K562 (cell line): ENCODE results near the gene PGP. TPM values are rescaled to one million over a fixed set of nuclear protein-coding genes. Genes with fewer than 3 reads are reported as not detected.
A peak's percentile ranks its signal among the peaks of the same experiment; 100 is the strongest.

Source experiments
- ATAC-seq: fragments of 200-7000 bp; cut with Tn5 transposase; 3 replicates; pipeline ENCODE4 v1.9.1; 2020; ENCODE audit warnings: moderate library complexity
- BruUV-seq: library from RNA; stranded (reverse); fragments of 400-500 nt; replicated peaks from 2 replicates; lab custom pipeline; 2021; lab: Mats Ljungman, UMichigan
- CTCF ChIA-PET: fragments of 300-600 bp; formaldehyde crosslinking; extraction: SDS; loops from one replicate; lab custom pipeline; 2021; ENCODE audit warnings: low intra/inter-chr PET ratio; lab: Yijun Ruan, JAX
- POLR2A ChIA-PET: fragments of 300-600, 350-650 bp; sonication (Branson Sonifier 250); formaldehyde crosslinking; extraction: SDS; loops from one replicate; lab custom pipeline; 2021; ENCODE audit warnings: antibody characterized with exemption, inconsistent platforms; lab: Yijun Ruan, JAX
- DNase-seq, 4 experiments: peaks; one replicate each; pipeline versions ENCODE4 v3.0.0 to v3.0.0-alpha.2; 2011 to 2018; ENCODE audit warnings: low spot score in 3 of 4, mixed read lengths in 3 of 4; ENCODE audit errors: extremely low read depth in 1 of 4
- FAIRE-seq: peaks from 2 replicates; lab custom pipeline; 2011; peaks lifted over from hg19 to GRCh38; lab: Jason Lieb, UNC
- H2AFZ ChIP-seq: 2 replicates; pipeline ENCODE4 v1.6.0; 2011; ENCODE audit warnings: low read depth, low read length, control low read depth, inconsistent platforms
- H3K27ac ChIP-seq: fragments of 200-600 bp; 3 replicates; pipeline ENCODE4 v1.8.0; 2011; ENCODE audit warnings: low read depth, mild to moderate bottlenecking, control low read depth, inconsistent platforms, low read length, moderate library complexity, mixed read lengths; ENCODE audit errors: extremely low read depth
- H3K27me3 ChIP-seq, 2 experiments: fragments of 300-600 bp in 1 of 2; 2 replicates in 1 of 2; 3 replicates in 1 of 2; pipeline versions ENCODE4 v1.6.0 to v1.8.0; 2011; ENCODE audit warnings: inconsistent platforms in 2 of 2, low read length in 2 of 2, mild to moderate bottlenecking in 1 of 2, mixed read lengths in 1 of 2, moderate library complexity in 1 of 2; ENCODE audit not compliant: control insufficient read depth in 2 of 2, insufficient read depth in 2 of 2
- H3K36me3 ChIP-seq: fragments of 300-600 bp; 3 replicates; pipeline ENCODE4 v1.8.0; 2011; ENCODE audit warnings: mild to moderate bottlenecking, low read length, inconsistent platforms; ENCODE audit not compliant: control insufficient read depth, insufficient read depth
- H3K4me1 ChIP-seq, 2 experiments: fragments of 200-600 bp in 1 of 2; replicated peaks in 1 of 2; 2 replicates in 1 of 2; 3 replicates in 1 of 2; pipeline versions ENCODE4 v1.5.1 to v1.8.0; 2011; ENCODE audit warnings: inconsistent platforms in 2 of 2, low read length in 2 of 2, mild to moderate bottlenecking in 1 of 2, mixed read lengths in 1 of 2, moderate library complexity in 1 of 2; ENCODE audit not compliant: control insufficient read depth in 2 of 2, insufficient read depth in 2 of 2
- H3K4me2 ChIP-seq: 2 replicates; pipeline ENCODE4 v1.6.1; 2011; ENCODE audit warnings: low read length, control low read depth, inconsistent platforms, mixed read lengths; ENCODE audit not compliant: insufficient read depth
- H3K4me3 ChIP-seq: fragments of 200-600 bp; sonication (generic), shearing (Covaris generic); 2 replicates; pipeline ENCODE4 v1.5.1; 2016; ENCODE audit warnings: control low read depth, inconsistent platforms
- H3K79me2 ChIP-seq: fragments of 200-600 bp; 3 replicates; pipeline ENCODE4 v1.8.0; 2011; ENCODE audit warnings: low read length, inconsistent platforms; ENCODE audit not compliant: control insufficient read depth, insufficient read depth
- H3K9ac ChIP-seq, 2 experiments: 2 replicates each; pipeline versions ENCODE4 v1.6.0 to v1.6.1; 2011; ENCODE audit warnings: low read depth in 2 of 2, low read length in 2 of 2, control low read depth in 1 of 2, inconsistent platforms in 1 of 2, mild to moderate bottlenecking in 1 of 2, mixed read lengths in 1 of 2; ENCODE audit not compliant: insufficient read depth in 1 of 2
- H3K9me1 ChIP-seq: one replicate; pipeline ENCODE4 v1.6.0; 2011; ENCODE audit warnings: inconsistent platforms, mild to moderate bottlenecking, low read length, moderate library complexity; ENCODE audit not compliant: control insufficient read depth, insufficient read depth
- H3K9me3 ChIP-seq: replicated peaks from 2 replicates; pipeline ENCODE4 v1.5.1; 2011; ENCODE audit warnings: low read depth, low read length, inconsistent platforms; ENCODE audit not compliant: control insufficient read depth, insufficient read depth
- H4K20me1 ChIP-seq: replicated peaks from 2 replicates; pipeline ENCODE4 v1.6.1; 2011; ENCODE audit warnings: low read length, inconsistent platforms, mixed read lengths; ENCODE audit not compliant: control insufficient read depth, insufficient read depth
- JUNB ChIP-seq: fragments of 450-650 bp; formaldehyde crosslinking; conservative IDR thresholded peaks from 2 replicates; pipeline ENCODE4 v1.4.0; 2020; ENCODE audit warnings: mild to moderate bottlenecking
- NFE2L1 ChIP-seq: fragments of 450-650 bp; IDR thresholded peaks from 2 replicates; pipeline ENCODE4 v1.6.1; 2016; ENCODE audit warnings: missing genetic modification characterization, low read depth, mild to moderate bottlenecking, missing compliant biosample characterization, moderate library complexity, borderline replicate concordance
- NR1H2 ChIP-seq: sonication (generic); formaldehyde crosslinking; IDR thresholded peaks from 2 replicates; pipeline ENCODE4 v1.4.0; 2020; ENCODE audit warnings: mild to moderate bottlenecking, missing genetic modification reagents
- PCBP2 ChIP-seq: fragments of 200-400 bp; formaldehyde crosslinking; IDR thresholded peaks from 2 replicates; pipeline ENCODE4 v1.6.1; 2018; ENCODE audit warnings: low read length, low read depth, mild to moderate bottlenecking, moderate library complexity; ENCODE audit not compliant: poor library complexity, severe bottlenecking
- POLR3A ChIP-seq: IDR thresholded peaks from 2 replicates; pipeline ENCODE4 v1.6.1; 2011; ENCODE audit warnings: borderline replicate concordance, mild to moderate bottlenecking, moderate library complexity; ENCODE audit not compliant: insufficient read length, insufficient read depth; ENCODE audit errors: extremely low read depth
- RBM14 ChIP-seq: fragments of 200-400 bp; formaldehyde crosslinking; IDR thresholded peaks from 2 replicates; pipeline ENCODE4 v1.6.1; 2018; ENCODE audit warnings: low read depth, mild to moderate bottlenecking, low read length, moderate library complexity, borderline replicate concordance; ENCODE audit not compliant: insufficient read depth
- RBM22 ChIP-seq: fragments of 200-400 bp; formaldehyde crosslinking; IDR thresholded peaks from 2 replicates; pipeline ENCODE4 v1.6.1; 2018; ENCODE audit warnings: low read length, low read depth; ENCODE audit not compliant: poor library complexity, severe bottlenecking
- SAFB2 ChIP-seq: fragments of 200-400 bp; formaldehyde crosslinking; IDR thresholded peaks from 2 replicates; pipeline ENCODE4 v1.6.1; 2018; ENCODE audit warnings: borderline replicate concordance, low read length, low read depth, moderate library complexity; ENCODE audit not compliant: severe bottlenecking
- SETDB1 ChIP-seq: IDR thresholded peaks from one replicate; pipeline ENCODE4 v1.6.1; 2012; ENCODE audit warnings: low read length, control low read depth, inconsistent platforms
- ZNF57 ChIP-seq: fragments of 450-650 bp; formaldehyde crosslinking; IDR thresholded peaks from 2 replicates; pipeline ENCODE4 v1.4.0; 2020; ENCODE audit warnings: mild to moderate bottlenecking, moderate library complexity
- ZNF586 ChIP-seq: fragments of 450-650 bp; formaldehyde crosslinking; conservative IDR thresholded peaks from 2 replicates; pipeline ENCODE4 v1.4.0; 2020; ENCODE audit warnings: mild to moderate bottlenecking, moderate library complexity
- WGBS: fragments of 100-300 bp; shearing (Covaris generic); methylation state at CpG from one replicate; pipeline ENCODE4 v1.1.6; 2016; ENCODE audit warnings: low coverage, mixed read lengths; ENCODE audit not compliant: insufficient coverage; ENCODE audit errors: missing lambda C conversion rate; 5-methylcytosine and 5-hydroxymethylcytosine counted together
- in situ Hi-C: fragments of 300-500 bp; cut with MboI; formaldehyde crosslinking; loops from 4 replicates; pipeline ENCODE4 v1.15.0; 2018; ENCODE audit warnings: inconsistent platforms, mixed read lengths
- intact Hi-C: fragments of 100-400 bp; cut with micrococcal nuclease; formaldehyde crosslinking; loops from 2 replicates; pipeline ENCODE4 v1.14.2; 2022
- polyA plus RNA-seq, 8 experiments: library from polyadenylated mRNA; depleted of rRNA in 4 of 8; stranded (reverse) in 5 of 8; unstranded in 3 of 8; fragments of >200 nt; fragmentation: Nextera tagmentation in 2 of 8; fragmentation: Illumina TruSeq in 1 of 8; extraction: Ambion mirVana in 2 of 8; extraction: Trizol in 1 of 8; gene quantifications; 2 replicates each; pipeline versions ENCODE4 v1.2.1 to v1.2.3, GENCODE V29; 2011 to 2014; ENCODE audit warnings: inconsistent platforms in 1 of 8, missing spikeins in 1 of 8
- total RNA-seq, 7 experiments: library from RNA; depleted of rRNA in 6 of 7; stranded (reverse); fragments of >200 nt in 6 of 7; fragmentation: Illumina TruSeq in 2 of 7; extraction: Trizol in 2 of 7; gene quantifications; 2 replicates each; pipeline versions ENCODE4 v1.2.1 to v1.2.3, GENCODE V29; 2011 to 2021; ENCODE audit warnings: low replicate concordance in 1 of 7
- TF ChIP-seq, protein P1 (sequence below), 2 experiments: IDR thresholded peaks; 2 replicates each; pipeline ENCODE4 v1.6.1; 2012; ENCODE audit warnings: improper control_type of control experiment in 2 of 2, low read depth in 2 of 2, low read length in 2 of 2, borderline replicate concordance in 1 of 2
- TF ChIP-seq, protein P2 (sequence below): fragments of 450-650 bp; IDR thresholded peaks from 2 replicates; pipeline ENCODE4 v1.6.1; 2016; ENCODE audit warnings: borderline replicate concordance
- TF ChIP-seq, protein P3 (sequence below): sonication (generic); formaldehyde crosslinking; IDR thresholded peaks from 2 replicates; pipeline ENCODE4 v1.8.1; 2023; ENCODE audit warnings: mild to moderate bottlenecking, missing genetic modification reagents

PGP gene
- total and polyA plus RNA-seq, 9 of the 15 experiments (the other 6 are each of a cell fraction or from before 2014, with no cell fraction given), result 1.1 to 57.6 (median 19.6) TPM

DNA sequence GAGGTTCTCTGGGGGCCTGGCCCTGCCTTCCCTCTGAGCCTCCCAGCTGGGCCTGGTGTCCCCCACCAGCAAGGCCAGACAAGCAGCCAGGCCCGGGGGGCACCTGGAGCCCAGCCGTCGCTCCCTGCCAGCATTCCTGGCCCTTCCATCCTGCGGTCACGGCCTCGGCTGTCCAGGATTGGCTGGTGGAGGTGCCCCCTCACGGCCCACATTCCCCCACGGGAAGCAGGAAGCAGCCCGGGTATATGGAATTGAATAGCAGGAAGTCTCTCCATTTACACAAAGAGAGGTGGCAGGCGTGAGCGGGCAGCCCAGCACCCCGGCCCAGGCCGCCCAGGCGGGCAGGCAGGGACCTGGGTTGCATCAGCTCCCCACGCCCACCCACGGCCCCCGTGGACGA is 44.6 kb downstream of the PGP start:
- Histone ChIP-seq H3K9me3 (no peaks in the 10 kb centered on the region), H3K36me3 (peaks cover 80% of the 10 kb centered on the region), H3K27me3 (no peaks in the 10 kb centered on the region), H3K9me1 (no peaks in the 10 kb centered on the region), H4K20me1 (no peaks in the 10 kb centered on the region), H3K79me2 (peaks cover 9% of the 10 kb centered on the region; the same call in 2 of the 3 replicates), H3K9ac (peak overlapping the region in 1 of 2 experiments; percentile 64; a peak in 1 of 4 replicates), H3K4me1 (peaks cover 0 to 44% of the 10 kb centered on the region in 2 experiments; a peak in 2 of 5 replicates), H3K4me2 (no peak overlapping the region), H2AFZ (no peak overlapping the region), H3K4me3 (no peak overlapping the region), H3K27ac (no peak overlapping the region)
- WGBS, result 95% methylated on average over 8 of the region's 18 CpGs
- FAIRE-seq, result no peak
- no peak for ATAC-seq
- in situ Hi-C loops (no loop called here), intact Hi-C loops (no loop called here)
- no peak for DNase-seq
- ChIA-PET CTCF (no interaction called here), POLR2A (interaction anchor here (0.7 to 4.8 kb wide), 2 partner anchors 15 to 26 kb away, joined by 3 to 46 read pairs; partner anchors contain the start of gene TRAF7)
- no TSS peak for BruUV-seq
- TF ChIP-seq, protein P1, sequence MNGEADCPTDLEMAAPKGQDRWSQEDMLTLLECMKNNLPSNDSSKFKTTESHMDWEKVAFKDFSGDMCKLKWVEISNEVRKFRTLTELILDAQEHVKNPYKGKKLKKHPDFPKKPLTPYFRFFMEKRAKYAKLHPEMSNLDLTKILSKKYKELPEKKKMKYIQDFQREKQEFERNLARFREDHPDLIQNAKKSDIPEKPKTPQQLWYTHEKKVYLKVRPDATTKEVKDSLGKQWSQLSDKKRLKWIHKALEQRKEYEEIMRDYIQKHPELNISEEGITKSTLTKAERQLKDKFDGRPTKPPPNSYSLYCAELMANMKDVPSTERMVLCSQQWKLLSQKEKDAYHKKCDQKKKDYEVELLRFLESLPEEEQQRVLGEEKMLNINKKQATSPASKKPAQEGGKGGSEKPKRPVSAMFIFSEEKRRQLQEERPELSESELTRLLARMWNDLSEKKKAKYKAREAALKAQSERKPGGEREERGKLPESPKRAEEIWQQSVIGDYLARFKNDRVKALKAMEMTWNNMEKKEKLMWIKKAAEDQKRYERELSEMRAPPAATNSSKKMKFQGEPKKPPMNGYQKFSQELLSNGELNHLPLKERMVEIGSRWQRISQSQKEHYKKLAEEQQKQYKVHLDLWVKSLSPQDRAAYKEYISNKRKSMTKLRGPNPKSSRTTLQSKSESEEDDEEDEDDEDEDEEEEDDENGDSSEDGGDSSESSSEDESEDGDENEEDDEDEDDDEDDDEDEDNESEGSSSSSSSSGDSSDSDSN (IDR thresholded peaks at IDR 0.05; ENCODE audit: borderline replicate concordance in 1 of 2, low read depth in 2 of 2, low read length in 2 of 2), result no peak
- TF ChIP-seq ZNF57 (CRISPR knock-in tag) (no peak), SETDB1 (no peak), ZNF586 (CRISPR knock-in tag) (no peak), RBM22 (no peak), POLR3A (no peak), JUNB (CRISPR knock-in tag) (no peak), NR1H2 (CRISPR knock-in tag) (no peak), SAFB2 (no peak), PCBP2 (no peak), RBM14 (no peak), NFE2L1 (tag) (no peak)
- TF ChIP-seq, protein P2, sequence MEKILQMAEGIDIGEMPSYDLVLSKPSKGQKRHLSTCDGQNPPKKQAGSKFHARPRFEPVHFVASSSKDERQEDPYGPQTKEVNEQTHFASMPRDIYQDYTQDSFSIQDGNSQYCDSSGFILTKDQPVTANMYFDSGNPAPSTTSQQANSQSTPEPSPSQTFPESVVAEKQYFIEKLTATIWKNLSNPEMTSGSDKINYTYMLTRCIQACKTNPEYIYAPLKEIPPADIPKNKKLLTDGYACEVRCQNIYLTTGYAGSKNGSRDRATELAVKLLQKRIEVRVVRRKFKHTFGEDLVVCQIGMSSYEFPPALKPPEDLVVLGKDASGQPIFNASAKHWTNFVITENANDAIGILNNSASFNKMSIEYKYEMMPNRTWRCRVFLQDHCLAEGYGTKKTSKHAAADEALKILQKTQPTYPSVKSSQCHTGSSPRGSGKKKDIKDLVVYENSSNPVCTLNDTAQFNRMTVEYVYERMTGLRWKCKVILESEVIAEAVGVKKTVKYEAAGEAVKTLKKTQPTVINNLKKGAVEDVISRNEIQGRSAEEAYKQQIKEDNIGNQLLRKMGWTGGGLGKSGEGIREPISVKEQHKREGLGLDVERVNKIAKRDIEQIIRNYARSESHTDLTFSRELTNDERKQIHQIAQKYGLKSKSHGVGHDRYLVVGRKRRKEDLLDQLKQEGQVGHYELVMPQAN, result no peak
- TF ChIP-seq, protein P3, sequence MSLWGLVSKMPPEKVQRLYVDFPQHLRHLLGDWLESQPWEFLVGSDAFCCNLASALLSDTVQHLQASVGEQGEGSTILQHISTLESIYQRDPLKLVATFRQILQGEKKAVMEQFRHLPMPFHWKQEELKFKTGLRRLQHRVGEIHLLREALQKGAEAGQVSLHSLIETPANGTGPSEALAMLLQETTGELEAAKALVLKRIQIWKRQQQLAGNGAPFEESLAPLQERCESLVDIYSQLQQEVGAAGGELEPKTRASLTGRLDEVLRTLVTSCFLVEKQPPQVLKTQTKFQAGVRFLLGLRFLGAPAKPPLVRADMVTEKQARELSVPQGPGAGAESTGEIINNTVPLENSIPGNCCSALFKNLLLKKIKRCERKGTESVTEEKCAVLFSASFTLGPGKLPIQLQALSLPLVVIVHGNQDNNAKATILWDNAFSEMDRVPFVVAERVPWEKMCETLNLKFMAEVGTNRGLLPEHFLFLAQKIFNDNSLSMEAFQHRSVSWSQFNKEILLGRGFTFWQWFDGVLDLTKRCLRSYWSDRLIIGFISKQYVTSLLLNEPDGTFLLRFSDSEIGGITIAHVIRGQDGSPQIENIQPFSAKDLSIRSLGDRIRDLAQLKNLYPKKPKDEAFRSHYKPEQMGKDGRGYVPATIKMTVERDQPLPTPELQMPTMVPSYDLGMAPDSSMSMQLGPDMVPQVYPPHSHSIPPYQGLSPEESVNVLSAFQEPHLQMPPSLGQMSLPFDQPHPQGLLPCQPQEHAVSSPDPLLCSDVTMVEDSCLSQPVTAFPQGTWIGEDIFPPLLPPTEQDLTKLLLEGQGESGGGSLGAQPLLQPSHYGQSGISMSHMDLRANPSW (CRISPR knock-in tag), result no peak
